ENCODE data around the gene VPS18.
"Not testable (repeated sequence)": the region's sequence is repeated elsewhere in the genome, so short reads cannot be mapped to it uniquely, and the experiment has no call there.

The VPS18 gene, protein sequence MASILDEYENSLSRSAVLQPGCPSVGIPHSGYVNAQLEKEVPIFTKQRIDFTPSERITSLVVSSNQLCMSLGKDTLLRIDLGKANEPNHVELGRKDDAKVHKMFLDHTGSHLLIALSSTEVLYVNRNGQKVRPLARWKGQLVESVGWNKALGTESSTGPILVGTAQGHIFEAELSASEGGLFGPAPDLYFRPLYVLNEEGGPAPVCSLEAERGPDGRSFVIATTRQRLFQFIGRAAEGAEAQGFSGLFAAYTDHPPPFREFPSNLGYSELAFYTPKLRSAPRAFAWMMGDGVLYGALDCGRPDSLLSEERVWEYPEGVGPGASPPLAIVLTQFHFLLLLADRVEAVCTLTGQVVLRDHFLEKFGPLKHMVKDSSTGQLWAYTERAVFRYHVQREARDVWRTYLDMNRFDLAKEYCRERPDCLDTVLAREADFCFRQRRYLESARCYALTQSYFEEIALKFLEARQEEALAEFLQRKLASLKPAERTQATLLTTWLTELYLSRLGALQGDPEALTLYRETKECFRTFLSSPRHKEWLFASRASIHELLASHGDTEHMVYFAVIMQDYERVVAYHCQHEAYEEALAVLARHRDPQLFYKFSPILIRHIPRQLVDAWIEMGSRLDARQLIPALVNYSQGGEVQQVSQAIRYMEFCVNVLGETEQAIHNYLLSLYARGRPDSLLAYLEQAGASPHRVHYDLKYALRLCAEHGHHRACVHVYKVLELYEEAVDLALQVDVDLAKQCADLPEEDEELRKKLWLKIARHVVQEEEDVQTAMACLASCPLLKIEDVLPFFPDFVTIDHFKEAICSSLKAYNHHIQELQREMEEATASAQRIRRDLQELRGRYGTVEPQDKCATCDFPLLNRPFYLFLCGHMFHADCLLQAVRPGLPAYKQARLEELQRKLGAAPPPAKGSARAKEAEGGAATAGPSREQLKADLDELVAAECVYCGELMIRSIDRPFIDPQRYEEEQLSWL
- long read RNA-seq, donor 1, transcript VPS18-201 (5 exons, 3,895 nt) = major isoform, 7 of 7 reads
- long read RNA-seq, donor 1, partial matches to known transcripts = 0 of 7 reads
- long read RNA-seq, donor 1, other reads (novel, unspliced or antisense) = 0 of 7 reads
- long read RNA-seq, donor 2, partial matches to known transcripts = 6 of 7 reads
- long read RNA-seq, donor 2, other reads (novel, unspliced or antisense) = 0 of 7 reads
- long read RNA-seq, donor 3, partial matches to known transcripts = 0 of 2 reads
- long read RNA-seq, donor 3, other reads (novel, unspliced or antisense) = 0 of 2 reads
- long read RNA-seq, donor 4, partial matches to known transcripts = 0 of 2 reads
- long read RNA-seq, donor 4, other reads (novel, unspliced or antisense) = 0 of 2 reads
- long read RNA-seq, donor 5, partial matches to known transcripts = 7 of 9 reads
- long read RNA-seq, donor 5, other reads (novel, unspliced or antisense) = 0 of 9 reads
- long read RNA-seq, donor 6, transcript VPS18-201 (5 exons, 3,895 nt) = major isoform, 5 of 5 reads
- long read RNA-seq, donor 6, partial matches to known transcripts = 0 of 5 reads
- long read RNA-seq, donor 6, other reads (novel, unspliced or antisense) = 0 of 5 reads
- long read RNA-seq, donor 7 = 0 reads
- long read RNA-seq, donor 8, partial matches to known transcripts = 0 of 2 reads
- long read RNA-seq, donor 8, other reads (novel, unspliced or antisense) = 0 of 2 reads

DNA sequence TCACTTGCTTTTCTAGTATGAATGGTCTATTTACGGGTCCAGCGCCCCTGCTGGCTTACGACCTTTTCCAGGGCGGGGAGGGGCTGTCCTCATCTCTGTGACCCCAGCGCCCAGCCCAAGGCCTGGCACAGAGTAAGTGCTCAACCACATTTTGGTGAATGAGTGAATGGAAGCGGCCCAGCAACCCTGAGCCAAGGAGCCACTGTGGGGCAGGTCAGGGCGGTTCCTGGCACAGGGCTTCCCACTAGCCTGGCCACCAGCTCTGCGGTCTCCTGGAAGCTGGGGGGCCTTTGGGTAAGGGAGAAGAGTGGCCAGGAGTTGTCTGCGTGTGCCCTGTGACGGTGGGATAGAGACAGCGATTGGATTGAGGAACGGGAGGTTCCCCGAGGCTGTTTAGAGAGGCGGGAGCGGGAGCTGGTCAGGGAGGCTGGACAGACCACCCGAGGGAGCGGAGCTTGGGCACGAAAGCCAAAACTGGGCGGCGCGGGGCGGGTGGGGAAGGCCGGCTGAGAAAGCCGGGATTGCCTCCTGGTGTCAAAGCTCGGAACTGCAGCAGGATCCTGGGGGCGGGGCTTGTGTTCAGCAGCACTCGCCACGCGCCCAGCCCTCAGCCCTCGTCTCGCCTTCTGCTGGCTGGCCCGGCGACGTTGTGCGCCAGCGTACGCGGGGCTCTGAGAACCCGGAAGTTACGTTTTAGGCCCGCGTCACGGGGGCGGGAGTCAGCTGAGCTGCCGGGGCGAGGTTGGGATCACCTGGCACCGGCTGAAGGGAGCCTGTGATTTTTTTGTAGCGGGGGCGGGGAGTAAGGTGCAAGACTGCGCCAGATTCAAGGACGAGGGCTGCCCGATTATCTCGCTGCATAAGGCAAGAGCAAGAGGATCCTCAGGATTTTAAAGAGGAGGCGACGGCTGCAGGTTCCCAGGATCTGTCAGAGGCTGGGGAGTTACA, at the start of gene VPS18:
VPS18 (plus strand) TSS at position 718 of the 948 bp plus-strand sequence. CDS start 319 bp downstream, outside the sequence.
- peak; percentile 97 for DNase-seq

DNA sequence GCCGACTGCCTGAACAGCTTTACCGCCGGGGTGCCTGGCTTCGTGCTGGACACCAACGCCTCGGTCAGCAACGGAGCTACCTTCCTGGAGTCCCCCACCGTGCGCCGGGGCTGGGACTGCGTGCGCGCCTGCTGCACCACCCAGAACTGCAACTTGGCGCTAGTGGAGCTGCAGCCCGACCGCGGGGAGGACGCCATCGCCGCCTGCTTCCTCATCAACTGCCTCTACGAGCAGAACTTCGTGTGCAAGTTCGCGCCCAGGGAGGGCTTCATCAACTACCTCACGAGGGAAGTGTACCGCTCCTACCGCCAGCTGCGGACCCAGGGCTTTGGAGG, 49.6 kb upstream of the VPS18 start:
- DNase-seq = no peak

DNA sequence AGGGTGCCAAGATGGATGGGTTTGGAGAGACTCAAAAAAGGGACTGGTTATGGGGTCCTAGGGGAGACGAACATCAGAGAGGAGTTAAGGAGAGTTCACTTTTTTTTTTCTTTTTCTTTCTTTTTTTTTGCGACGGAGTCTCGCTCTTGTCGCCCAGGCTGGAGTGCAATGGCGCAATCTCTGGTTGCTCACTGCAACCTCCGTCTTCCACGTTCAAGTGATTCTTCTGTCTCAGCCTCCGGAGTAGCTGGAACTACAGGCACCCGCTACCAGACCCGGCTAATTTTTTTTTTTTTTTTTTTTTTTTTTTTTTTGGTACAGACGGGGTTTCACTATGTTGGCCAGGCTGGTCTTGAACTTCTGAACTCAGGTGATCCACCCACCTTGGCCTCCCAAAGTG, 49.2 kb upstream of the VPS18 start:
- no peak for DNase-seq

DNA sequence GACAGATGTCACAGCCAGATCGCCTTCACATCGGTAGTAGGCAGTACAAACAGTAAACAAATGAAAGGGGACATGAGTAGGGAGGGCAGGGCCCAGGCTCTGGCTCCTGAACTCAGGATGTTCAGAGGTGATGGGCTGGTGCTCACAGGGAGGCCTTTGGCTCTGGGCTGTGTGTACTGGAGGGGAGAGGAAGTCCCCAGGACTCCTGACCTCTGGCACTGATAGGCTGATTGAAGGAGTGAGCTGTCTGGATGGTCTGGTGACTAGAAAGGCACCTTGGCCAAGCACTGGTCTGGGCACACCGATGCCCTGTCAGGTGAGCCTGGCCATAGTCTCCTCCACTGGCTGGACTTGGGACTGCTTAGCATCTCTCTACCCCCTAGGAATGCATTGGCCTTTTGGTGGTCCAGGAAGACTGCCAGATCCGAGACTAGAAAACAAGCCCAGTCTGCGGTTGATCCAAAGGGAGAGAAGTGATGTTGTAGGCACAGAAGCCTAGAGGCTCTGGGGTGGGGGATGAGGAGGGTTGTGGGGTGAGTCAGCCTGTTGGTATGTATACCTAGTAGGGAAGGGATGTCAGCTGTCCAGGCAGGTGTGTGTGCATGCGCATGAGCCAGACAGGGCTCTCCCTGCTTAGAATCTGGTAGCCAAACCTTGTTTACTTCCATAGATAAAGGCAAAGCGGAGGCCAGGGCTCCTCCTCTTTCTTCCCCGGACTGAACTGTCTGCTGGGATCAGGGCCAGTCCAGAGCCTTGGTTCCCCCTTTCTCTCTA, 48.6 kb upstream of the VPS18 start:
- no peak for DNase-seq

DNA sequence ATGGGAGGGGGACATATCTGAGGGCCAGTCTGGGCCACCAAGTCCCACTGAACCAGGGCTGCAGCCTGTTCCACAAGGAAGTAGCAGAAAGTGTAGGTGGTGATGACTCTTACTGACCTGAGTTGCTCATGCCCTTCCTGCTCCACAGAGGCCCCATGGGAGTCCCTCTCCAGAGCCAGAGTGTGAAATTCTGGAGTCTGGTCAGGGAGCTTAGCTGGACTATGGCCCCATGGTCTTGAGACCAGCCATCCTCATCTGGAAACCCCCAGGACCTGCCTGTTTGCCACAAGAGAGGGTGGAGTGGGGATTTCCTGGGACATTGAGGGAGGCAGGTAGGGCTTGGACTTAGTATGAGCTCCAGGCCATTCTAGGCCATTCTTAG, 47.4 kb upstream of the VPS18 start:
- DNase-seq = no peak

DNA sequence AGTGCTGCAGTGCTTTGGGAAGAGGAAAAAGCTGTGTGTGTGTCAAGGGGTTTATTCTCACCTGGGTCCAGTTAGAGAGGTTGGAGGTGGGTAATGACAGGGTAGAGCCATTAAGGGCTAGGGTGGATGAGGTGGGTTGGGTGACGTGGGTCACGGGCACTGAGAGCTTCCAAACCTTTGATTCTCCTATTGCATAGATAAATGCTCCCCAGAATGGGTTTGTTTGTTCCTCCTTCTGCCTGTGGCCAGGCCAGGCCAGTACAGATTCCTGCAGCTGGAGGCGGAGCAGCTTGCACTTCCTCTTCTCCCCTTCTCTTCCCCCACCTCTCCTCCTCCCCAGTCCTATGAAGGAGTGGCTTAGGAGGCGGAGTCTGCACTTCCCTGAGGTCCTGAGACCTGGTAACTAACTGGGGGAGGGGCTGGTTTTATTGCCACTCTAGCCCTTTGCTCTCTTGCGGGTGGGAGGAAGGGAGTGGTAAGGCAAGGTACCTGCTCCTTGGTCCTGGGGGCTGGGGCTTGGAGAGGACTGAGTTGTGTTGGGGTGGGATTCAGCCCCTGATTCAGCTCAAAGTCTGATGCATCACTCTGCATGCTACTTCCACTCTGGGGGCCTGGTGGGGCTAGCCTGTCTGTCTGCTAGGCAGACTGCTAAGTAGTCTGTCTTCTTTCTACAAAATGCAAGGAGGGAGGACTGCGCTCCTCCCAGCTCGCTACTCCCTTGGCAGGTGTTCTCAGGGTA, 46.9 kb upstream of the VPS18 start:
- DNase-seq = peak; percentile 42

DNA sequence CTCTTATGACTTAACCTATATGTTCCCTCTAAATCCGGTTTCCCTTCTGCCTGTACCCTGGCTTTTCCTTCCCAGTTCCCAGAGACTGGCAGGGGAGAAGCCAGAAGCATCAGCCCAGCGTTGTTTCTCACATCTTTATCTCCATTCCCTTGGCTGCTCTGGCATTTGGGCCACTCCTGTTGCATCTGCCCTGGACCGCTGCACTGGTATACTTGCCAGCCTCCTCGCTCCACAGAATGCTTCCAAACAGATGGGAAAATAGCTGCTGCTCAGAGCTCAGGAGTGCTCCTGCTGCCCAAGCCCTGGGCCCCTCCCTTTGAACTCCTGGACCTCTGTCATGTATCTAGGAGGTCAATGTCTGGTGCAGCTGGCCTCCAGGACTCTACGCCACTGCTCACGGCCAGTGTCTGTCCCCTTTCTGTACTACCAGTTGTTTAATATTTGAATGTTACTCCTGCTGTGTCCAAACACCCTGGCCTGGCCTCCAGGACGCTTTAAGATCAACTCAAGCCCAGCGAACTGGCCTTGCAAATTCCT, 43.6 kb upstream of the VPS18 start:
- DNase-seq = no peak

DNA sequence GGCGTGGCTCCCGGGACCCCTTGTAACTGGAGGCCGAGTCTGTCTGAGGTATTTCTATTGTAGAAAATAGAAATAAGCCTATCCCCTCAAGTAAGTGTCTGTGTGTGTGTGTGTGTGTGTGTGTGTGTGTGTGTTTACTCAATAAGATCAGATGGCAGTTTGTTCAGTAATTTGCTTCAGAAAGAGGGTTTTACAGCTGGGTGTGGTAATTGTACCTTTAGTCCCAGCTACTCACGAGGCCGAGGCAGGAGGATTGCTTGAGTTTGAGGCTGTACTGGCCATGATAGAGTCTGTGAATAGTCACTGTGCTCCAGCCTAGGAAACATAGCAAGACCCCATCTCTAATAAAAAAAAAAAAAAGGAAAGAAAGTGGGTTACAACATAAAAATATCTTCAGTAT, 41.7 kb upstream of the VPS18 start:
- DNase-seq = no peak

DNA sequence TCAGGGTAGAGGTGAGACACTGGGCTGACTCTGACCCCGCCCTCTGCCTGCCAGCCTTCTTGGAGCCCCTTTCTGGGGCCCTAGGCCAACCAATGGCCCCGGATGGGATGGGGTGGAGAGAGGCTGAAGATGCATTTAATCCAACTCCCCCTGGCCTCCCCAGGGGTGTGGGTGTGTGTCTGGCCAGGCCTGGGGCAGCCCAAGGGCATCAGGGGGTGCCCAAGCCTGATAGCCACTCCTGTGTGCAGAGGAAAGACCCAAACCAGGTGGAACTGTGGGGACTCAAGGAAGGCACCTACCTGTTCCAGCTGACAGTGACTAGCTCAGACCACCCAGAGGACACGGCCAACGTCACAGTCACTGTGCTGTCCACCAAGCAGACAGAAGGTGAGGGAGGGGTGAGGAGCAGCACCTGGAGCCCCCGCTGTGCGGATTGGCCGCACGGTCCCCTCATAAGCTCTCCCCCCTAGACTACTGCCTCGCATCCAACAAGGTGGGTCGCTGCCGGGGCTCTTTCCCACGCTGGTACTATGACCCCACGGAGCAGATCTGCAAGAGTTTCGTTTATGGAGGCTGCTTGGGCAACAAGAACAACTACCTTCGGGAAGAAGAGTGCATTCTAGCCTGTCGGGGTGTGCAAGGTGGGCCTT, 40.9 kb upstream of the VPS18 start:
- no peak for DNase-seq

DNA sequence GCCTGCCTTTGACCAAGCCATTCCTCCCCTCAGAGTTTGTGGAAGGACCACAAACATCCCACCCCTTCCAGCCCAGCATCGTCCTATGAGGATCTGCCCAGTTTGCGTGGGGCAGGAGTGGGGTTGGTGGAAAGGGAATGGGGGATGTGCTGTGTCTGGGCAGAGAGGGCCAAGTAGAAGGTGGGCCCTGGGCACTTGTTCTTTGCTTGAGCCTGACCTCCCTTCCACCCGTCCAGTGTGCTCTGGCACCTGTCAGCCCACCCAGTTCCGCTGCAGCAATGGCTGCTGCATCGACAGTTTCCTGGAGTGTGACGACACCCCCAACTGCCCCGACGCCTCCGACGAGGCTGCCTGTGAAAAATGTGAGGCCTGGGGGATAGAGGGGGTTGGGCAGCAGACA, 40.1 kb upstream of the VPS18 start:
- no peak for DNase-seq

DNA sequence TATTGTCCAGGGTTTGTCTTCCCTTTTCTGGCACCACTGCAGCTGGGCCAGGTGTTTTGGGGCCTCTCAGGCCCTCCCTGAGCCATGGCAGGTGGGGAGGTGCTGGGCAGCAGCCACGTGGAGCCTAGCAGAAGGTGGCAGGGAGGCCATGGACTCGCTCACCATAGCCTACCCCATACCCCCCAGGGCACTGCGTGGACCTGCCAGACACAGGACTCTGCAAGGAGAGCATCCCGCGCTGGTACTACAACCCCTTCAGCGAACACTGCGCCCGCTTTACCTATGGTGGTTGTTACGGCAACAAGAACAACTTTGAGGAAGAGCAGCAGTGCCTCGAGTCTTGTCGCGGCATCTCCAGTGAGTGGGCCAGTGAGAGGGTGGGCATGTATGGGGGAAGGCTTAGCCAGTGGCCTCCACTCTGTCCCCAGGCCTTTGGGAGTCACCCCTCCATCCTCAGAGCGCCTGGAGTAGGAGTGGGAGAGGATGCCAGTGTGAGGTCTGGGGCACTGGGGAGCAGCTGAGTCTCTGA, 38.5 kb upstream of the VPS18 start:
- no peak for DNase-seq

DNA sequence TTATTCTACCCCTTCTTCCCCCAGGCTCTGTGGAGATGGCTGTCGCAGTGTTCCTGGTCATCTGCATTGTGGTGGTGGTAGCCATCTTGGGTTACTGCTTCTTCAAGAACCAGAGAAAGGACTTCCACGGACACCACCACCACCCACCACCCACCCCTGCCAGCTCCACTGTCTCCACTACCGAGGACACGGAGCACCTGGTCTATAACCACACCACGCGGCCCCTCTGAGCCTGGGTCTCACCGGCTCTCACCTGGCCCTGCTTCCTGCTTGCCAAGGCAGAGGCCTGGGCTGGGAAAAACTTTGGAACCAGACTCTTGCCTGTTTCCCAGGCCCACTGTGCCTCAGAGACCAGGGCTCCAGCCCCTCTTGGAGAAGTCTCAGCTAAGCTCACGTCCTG, 37.5 kb upstream of the VPS18 start:
- no peak for DNase-seq

DNA sequence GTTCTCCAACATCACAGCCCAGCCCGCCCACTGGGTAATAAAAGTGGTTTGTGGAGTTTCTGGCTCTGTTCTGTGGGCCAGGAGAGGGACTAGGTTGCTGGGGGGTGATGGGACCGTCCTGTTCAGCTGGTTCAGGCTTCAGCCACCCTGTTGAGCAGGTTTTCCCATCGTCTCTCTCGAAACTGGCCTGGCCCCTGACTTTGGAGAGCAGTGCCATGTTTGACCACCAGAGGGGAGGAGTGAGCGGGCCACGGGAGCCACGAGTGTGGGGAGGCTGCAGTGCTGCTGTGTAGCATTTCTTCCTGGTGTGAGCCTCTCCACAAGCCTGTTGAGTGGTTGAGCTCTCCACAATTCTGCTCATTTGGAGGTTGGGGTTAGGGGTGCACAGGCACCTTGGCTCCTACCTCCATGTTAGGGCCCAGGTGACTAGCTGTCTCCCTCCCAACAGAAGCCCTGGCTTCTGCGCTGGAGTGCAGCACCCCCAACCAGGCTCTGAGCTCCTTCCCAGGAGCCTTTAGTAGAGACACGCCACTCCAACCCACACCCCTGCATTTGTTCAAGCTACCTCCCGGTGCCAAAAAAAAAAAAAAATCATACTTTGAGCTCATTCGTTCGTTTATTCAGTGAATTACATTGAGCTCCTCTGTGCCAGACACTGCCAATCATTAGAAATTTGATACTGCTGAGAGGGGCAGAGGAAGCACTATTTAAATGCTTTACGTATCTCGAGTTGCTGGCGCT, 36.5 kb upstream of the VPS18 start:
- peak; percentile 77 for DNase-seq

DNA sequence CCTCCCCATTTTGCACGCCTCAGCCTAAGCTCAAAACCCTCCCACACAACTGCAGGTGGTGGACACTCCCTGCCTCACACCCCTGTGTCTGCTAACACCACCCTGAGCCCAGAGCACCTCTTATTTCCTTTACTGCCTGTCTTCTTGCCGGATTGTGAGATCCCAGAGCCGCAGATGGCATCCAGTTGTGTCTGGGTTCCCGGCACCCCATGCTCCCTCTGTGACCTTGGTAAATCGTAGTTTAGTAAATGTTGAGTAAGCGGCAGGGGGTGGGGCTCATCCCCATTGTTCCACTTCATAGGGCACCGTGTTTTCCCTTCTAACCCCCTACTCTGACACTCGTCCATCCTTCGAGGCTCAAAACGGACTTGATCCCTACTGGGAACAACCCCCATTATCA, 35.5 kb upstream of the VPS18 start:
- DNase-seq = no peak

DNA sequence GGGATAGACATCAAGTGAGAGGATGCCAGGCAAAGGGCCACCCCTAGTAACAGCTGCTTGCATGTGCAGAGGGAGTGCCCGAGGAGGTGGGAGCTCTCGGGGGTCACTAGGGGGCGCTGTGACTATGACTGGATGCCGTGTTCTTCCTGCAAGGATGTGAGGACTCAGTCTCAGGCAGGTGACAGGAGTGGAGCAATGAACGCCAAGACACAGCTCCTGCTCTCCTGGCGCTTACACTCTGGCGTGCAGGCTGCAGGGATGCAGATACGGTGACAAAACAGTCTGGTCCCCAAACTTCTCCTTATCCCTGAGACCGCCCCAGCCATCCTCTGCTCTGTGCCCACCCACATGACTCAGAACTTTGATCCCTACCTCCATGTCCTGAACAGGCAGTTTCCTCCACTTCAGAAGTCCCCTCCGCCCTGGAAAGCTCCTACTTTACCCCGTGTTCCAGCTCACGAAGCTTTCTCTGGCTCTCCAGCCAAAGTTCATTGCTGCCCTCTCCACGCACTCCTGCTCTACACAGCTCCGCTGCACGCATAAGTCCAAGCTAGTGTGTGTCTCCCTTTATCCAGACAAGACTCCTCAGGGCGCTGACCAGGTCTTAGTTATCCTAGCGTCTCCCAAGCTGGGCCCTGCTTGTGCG, 34.9 kb upstream of the VPS18 start:
- peak; percentile 42 for DNase-seq

DNA sequence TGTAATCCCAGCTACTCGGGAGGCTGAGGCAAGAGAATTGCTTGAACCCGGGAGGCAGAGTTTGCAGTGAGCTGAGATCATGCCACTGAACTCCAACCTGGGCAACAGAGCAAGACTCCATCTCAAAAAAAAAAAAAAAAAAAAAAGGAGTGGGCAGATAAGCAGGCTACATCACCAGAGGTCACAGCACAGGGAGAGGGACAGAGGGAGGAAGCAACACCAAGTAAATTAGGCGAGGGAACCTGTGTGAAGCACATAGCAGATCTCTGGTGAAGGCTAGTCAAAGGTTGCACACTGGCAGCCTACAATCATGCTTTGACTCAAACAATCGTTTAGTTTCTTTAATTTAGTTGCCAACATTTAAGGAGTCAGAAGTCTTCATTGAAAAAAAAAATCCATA, 33.1 kb upstream of the VPS18 start:
- DNase-seq = not testable (repeated sequence)

All from right kidney (tissue), 9 donors.